Thyroid gland (tissue), 4 donors: ENCODE results near the gene RPS6KC1. TPM values are rescaled to one million over a fixed set of nuclear protein-coding genes. Genes with fewer than 3 reads are reported as not detected.
"Not testable (repeated sequence)": the region's sequence is repeated elsewhere in the genome, so short reads cannot be mapped to it uniquely, and the experiment has no call there.

Experiments used
- DNase-seq, 2 donors: peaks; one replicate each; pipeline ENCODE4 v3.0.0-alpha.2; 2019
- H3K27ac ChIP-seq, 3 donors: fragments of 200-600 bp; sonication (generic); 1 replicate in 2 of 3; 2 replicates in 1 of 3; pipeline ENCODE4 v1.5.1; 2016 to 2019; ENCODE audit warnings: mild to moderate bottlenecking in 1 of 3, moderate library complexity in 1 of 3
- H3K27me3 ChIP-seq: fragments of 200-600 bp; sonication (generic); one replicate; pipeline ENCODE4 v1.5.1; 2019
- H3K36me3 ChIP-seq, 2 donors: fragments of 200-600 bp; sonication (generic); one replicate each; pipeline ENCODE4 v1.5.1; 2016 to 2019
- H3K4me1 ChIP-seq, 2 donors: fragments of 200-600 bp; sonication (generic); one replicate each; pipeline ENCODE4 v1.5.1; 2017 to 2019
- H3K4me3 ChIP-seq, 3 donors: fragments of 200-600 bp; sonication (generic); replicated peaks in 1 of 3; 1 replicate in 2 of 3; 2 replicates in 1 of 3; pipeline ENCODE4 v1.5.1; 2016; ENCODE audit warnings: mild to moderate bottlenecking in 1 of 3
- H3K9me3 ChIP-seq: fragments of 200-600 bp; sonication (generic); one replicate; pipeline ENCODE4 v1.5.1; 2017
- POLR2A ChIP-seq, 2 donors: fragments of 450-650 bp; IDR thresholded peaks; one replicate each; pipeline ENCODE4 v1.6.1; 2017; ENCODE audit warnings: antibody characterized with exemption in 2 of 2, mild to moderate bottlenecking in 2 of 2, moderate library complexity in 1 of 2
- WGBS, 2 donors: methylation state at CpG; one replicate each; pipeline ENCODE4 v1.1.5; 2017; 5-methylcytosine and 5-hydroxymethylcytosine counted together
- intact Hi-C: fragments of 100-400 bp; cut with DNase I; formaldehyde crosslinking; loops from one replicate; pipeline ENCODE4 v1.15.1; 2023
- total RNA-seq, 4 donors: library from RNA; depleted of rRNA; stranded (reverse); fragments of >200 nt; gene quantifications; one replicate each; pipeline ENCODE4 v1.2.3, GENCODE V29; 2016
- TF ChIP-seq, protein P1 (sequence below), 6 experiments: fragments of 200-600 bp in 3 of 6; fragments of 450-650 bp in 3 of 6; sonication (generic) in 3 of 6; IDR thresholded peaks; one replicate each; pipeline ENCODE4 v1.5.1; 2016 to 2019; ENCODE audit warnings: antibody characterized with exemption in 6 of 6, mild to moderate bottlenecking in 2 of 6, inconsistent platforms in 1 of 6, moderate library complexity in 1 of 6

Gene RPS6KC1
- total RNA-seq, 4 donors from 2014 or later: 20.3 to 29.9 (median 22.1) TPM

DNA sequence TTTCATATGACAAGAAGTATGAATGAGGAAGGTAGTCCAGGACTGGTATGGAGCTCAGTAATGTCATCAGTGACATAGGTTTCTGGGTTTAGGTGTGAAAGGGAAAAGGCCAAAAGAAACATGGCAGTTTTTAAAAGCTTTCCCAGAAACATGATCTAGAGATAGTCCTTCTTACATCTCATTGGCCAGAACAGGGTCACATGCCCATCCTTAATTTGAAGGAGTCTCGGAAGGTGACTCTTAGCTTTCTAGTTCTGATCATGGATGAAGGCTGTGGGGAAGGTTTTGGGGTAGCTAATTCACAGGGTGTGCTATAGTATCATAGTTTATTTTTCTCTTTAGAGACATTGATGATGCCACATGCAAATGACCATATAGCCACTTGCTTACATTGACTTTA is 55.3 kb downstream of the RPS6KC1 start:
- no peak for TF ChIP-seq POLR2A (IDR thresholded peaks at IDR 0.05)
- TF ChIP-seq, protein P1, sequence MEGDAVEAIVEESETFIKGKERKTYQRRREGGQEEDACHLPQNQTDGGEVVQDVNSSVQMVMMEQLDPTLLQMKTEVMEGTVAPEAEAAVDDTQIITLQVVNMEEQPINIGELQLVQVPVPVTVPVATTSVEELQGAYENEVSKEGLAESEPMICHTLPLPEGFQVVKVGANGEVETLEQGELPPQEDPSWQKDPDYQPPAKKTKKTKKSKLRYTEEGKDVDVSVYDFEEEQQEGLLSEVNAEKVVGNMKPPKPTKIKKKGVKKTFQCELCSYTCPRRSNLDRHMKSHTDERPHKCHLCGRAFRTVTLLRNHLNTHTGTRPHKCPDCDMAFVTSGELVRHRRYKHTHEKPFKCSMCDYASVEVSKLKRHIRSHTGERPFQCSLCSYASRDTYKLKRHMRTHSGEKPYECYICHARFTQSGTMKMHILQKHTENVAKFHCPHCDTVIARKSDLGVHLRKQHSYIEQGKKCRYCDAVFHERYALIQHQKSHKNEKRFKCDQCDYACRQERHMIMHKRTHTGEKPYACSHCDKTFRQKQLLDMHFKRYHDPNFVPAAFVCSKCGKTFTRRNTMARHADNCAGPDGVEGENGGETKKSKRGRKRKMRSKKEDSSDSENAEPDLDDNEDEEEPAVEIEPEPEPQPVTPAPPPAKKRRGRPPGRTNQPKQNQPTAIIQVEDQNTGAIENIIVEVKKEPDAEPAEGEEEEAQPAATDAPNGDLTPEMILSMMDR (IDR thresholded peaks at IDR 0.05): no peak
- intact Hi-C loops: no loop called here
- no peak overlapping the region for H3K27ac ChIP-seq
- no peak for DNase-seq
- WGBS, 2 donors: 90 to 95% methylated on average over 1 of the region's 1 CpG
- H3K4me3 ChIP-seq: no peak overlapping the region
- no peaks in the 10 kb centered on the region for H3K36me3 ChIP-seq
- no peaks in the 10 kb centered on the region for H3K4me1 ChIP-seq
- H3K27me3 ChIP-seq: no peaks in the 10 kb centered on the region
- no peaks in the 10 kb centered on the region for H3K9me3 ChIP-seq

DNA sequence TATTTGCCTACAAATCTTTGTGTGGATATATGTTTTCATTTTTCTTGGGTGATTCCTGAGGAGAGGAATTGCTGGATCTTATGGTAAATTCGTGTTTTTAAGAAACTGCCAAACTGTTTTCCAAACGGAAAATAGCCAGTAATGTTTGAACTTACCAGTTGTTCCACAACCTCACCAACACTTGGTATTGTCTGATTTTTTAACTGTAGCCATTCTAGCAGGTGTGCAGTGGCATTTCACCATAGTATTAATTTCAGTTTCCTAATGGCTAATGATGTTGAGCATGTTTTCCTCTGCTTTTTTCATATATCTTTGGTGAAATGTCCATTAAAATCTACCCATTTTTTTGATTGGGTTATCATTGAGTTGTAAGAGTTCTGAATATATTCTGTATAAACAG is 56.6 kb downstream of the RPS6KC1 start:
- TF ChIP-seq, protein P1 (IDR thresholded peaks at IDR 0.05): no peak
- TF ChIP-seq POLR2A (IDR thresholded peaks at IDR 0.05): no peak
- H3K9me3 ChIP-seq: no peaks in the 10 kb centered on the region
- no peaks in the 10 kb centered on the region for H3K4me1 ChIP-seq
- no peaks in the 10 kb centered on the region for H3K27me3 ChIP-seq
- 93 to 98% methylated on average over 2 of the region's 2 CpGs for WGBS, 2 donors
- DNase-seq: no peak
- intact Hi-C loops: no loop called here
- no peaks in the 10 kb centered on the region for H3K36me3 ChIP-seq
- H3K4me3 ChIP-seq: no peak overlapping the region
- H3K27ac ChIP-seq: no peak overlapping the region

DNA sequence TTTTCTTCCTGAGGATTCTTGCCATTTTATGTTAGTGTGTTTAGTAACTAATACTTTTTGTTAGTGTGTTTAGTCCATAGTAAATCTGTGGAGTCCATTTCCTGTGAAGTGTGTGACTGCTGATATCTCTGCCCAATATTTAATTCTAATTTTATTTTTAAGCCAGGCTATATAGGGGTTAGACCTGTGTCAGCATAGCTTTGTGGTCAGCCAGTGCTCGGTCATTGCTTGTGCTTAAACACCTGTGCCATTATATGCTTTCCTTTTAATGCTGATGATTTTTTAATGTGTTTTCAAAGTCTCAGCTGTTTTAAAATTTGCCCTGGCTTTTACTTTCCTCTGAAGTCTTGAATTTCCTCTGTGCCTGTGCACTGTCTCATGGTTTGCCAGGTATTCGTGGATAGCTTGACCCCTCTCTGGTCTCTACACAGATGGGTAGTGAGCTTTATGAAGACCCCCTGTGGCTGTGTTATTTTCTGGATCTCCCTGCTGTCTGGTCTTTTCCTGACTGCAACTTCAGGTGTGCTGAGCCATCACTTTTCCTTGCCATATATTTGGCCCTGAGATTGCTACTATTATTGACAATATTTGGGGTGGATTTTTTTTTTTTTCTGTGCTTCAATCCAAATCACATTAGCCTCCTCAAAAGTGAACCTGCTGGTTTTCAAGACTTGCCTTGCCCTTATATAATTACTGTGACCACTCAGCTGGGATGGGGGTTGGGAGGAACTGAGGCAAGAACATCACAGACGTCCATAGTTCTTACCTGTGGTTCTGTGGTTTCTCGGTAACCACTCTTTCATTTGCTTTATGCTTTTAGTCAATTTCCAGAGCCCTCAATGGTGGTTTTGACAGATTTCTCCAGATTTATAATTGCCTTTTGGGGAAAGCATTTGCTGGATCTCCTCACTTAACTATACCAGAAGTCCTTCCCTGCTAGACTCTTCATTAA is 59.6 kb downstream of the RPS6KC1 start:
- Histone ChIP-seq H3K4me3 (no peak overlapping the region), H3K36me3 (no peaks in the 10 kb centered on the region), H3K9me3 (no peaks in the 10 kb centered on the region), H3K27me3 (no peaks in the 10 kb centered on the region), H3K27ac (no peak overlapping the region), H3K4me1 (no peaks in the 10 kb centered on the region)
- no peak for DNase-seq
- intact Hi-C loops: no loop called here
- WGBS, 2 donors: 73 to 76% methylated on average over 4 of the region's 4 CpGs
- TF ChIP-seq, protein P1 (IDR thresholded peaks at IDR 0.05): no peak
- no peak for TF ChIP-seq POLR2A (IDR thresholded peaks at IDR 0.05)

DNA sequence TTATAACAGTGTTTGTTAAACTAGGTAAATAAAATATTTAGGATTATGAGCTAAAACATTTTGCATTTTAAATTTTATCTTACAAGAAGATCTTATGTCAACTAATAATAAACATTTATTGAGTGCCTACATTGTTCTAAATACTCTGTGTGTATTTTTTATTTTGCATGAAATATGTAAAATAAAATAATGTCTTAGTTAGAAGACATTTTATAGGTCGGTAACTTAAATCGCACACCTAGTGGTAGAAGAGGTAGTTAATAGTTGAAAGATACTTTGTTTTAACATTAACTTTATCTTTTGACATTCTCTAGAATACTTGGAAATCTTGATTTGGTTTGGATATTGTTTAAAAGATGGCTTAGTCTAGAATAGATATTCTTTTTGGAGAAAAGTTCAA is 60.5 kb downstream of the RPS6KC1 start:
- TF ChIP-seq POLR2A (IDR thresholded peaks at IDR 0.05): no peak
- TF ChIP-seq, protein P1 (IDR thresholded peaks at IDR 0.05): no peak
- H3K9me3 ChIP-seq: no peaks in the 10 kb centered on the region
- intact Hi-C loops: no loop called here
- no peak for DNase-seq
- no peaks in the 10 kb centered on the region for H3K4me1 ChIP-seq
- H3K4me3 ChIP-seq: no peak overlapping the region
- H3K27ac ChIP-seq: no peak overlapping the region
- no peaks in the 10 kb centered on the region for H3K27me3 ChIP-seq
- no peaks in the 10 kb centered on the region for H3K36me3 ChIP-seq
- 95 to 96% methylated on average over 2 of the region's 2 CpGs for WGBS, 2 donors

DNA sequence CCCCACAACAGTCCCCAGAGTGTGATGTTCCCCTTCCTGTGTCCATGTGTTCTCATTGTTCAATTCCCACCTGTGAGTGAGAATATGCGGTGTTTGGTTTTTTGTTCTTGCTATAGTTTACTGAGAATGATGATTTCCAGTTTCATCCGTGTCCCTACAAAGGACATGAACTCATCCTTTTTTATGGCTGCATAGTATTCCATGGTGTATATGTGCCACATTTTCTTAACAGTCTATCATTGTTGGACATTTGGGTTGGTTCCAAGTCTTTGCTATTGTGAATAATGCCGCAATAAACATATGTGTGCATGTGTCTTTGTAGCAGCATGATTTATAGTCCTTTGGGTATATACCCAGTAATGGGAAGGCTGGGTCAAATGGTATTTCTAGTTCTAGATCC is 61.7 kb downstream of the RPS6KC1 start:
- H3K4me3 ChIP-seq, H3K36me3 ChIP-seq, DNase-seq, H3K9me3 ChIP-seq, H3K27me3 ChIP-seq, intact Hi-C loops, H3K27ac ChIP-seq, H3K4me1 ChIP-seq: not testable (repeated sequence)
- 96 to 100% methylated on average over 3 of the region's 3 CpGs for WGBS, 2 donors

DNA sequence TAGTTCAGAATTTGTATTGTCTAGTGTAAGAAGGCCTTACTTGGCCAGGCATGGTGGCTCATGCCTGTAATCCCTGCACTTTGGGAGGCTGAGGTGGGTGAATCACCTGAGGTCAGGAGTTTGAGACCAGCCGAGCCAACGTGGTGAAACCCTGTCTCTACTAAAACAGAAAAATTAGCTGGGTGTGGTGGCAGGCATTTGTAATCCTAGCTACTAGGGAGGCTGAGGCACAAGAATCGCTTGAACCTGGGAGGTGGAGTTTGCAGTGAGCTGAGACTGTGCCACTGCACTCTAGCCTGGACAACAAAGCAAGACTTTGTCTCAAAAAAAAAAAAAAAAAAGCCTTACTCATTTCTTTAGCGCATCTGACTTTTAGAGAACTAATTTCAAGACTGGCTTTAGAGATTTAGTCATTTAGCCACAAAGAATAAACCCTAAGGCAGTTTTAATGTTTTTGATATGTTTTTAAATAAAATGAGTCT is 66.7 kb downstream of the RPS6KC1 start:
- H3K36me3 ChIP-seq, H3K4me1 ChIP-seq, intact Hi-C loops, H3K27me3 ChIP-seq, H3K9me3 ChIP-seq, H3K27ac ChIP-seq, DNase-seq, H3K4me3 ChIP-seq: not testable (repeated sequence)
- WGBS, 2 donors: 88 to 90% methylated on average over 4 of the region's 4 CpGs
